Lower lobe of right lung (tissue), 2 donors: ENCODE results near the gene AATK. TPM values are rescaled to one million over a fixed set of nuclear protein-coding genes. Genes with fewer than 3 reads are reported as not detected.

Experiments
- ATAC-seq, 2 donors: fragments of 200-7000 bp; cut with Tn5 transposase; one replicate each; pipeline ENCODE4 v1.9.1; 2020 to 2022; ENCODE audit warnings: mild to moderate bottlenecking in 2 of 2, moderate library complexity in 2 of 2
- DNase-seq: peaks from one replicate; pipeline ENCODE4 v3.0.0-alpha.2; 2020
- H3K27ac ChIP-seq: fragments of 200-600 bp; one replicate; pipeline ENCODE4 v1.8.0; 2022
- H3K27me3 ChIP-seq: fragments of 200-600 bp; one replicate; pipeline ENCODE4 v1.8.0; 2022; ENCODE audit warnings: low read depth
- H3K36me3 ChIP-seq: fragments of 200-600 bp; one replicate; pipeline ENCODE4 v1.8.0; 2022; ENCODE audit warnings: mild to moderate bottlenecking
- H3K4me1 ChIP-seq: fragments of 200-600 bp; one replicate; pipeline ENCODE4 v1.8.0; 2022
- H3K4me3 ChIP-seq: fragments of 200-600 bp; one replicate; pipeline ENCODE4 v1.8.0; 2022; ENCODE audit warnings: mild to moderate bottlenecking
- H3K9me3 ChIP-seq: fragments of 200-600 bp; one replicate; pipeline ENCODE4 v1.8.0; 2022
- intact Hi-C: fragments of 100-400 bp; cut with DNase I; formaldehyde crosslinking; loops from one replicate; pipeline ENCODE4 v1.11.0; 2022
- total RNA-seq: library from RNA; stranded (reverse); fragmentation: NEBNext Ultra II Directional; extraction: Animal tissue kit (Norgen Biotek cat#: 25700); gene quantifications from one replicate; pipeline ENCODE4 v1.2.1, GENCODE V29; 2021
- TF ChIP-seq, protein P1 (sequence below): fragments of 200-600 bp; IDR thresholded peaks from one replicate; pipeline ENCODE4 v1.8.0; 2022; ENCODE audit warnings: antibody characterized with exemption, mild to moderate bottlenecking
- donor health status: DM: no; HTN: yes; CAD: no; lungs with severe emphysema.

AATK gene
- total RNA-seq, 1 donor from 2014 or later, result 64.0 TPM

GRCh38 chr17:81199482-81199830 is 33.4 kb upstream of the AATK start:
- peaks cover 20% of the 10 kb centered on the region for H3K4me1 ChIP-seq
- intact Hi-C loops, result no loop called here
- H3K36me3 ChIP-seq, result peaks cover 12% of the 10 kb centered on the region
- no peaks in the 10 kb centered on the region for H3K27me3 ChIP-seq
- H3K4me3 ChIP-seq, result no peak overlapping the region
- H3K9me3 ChIP-seq, result no peaks in the 10 kb centered on the region
- DNase-seq (no peak), ATAC-seq (no peak)
- H3K27ac ChIP-seq, result no peak overlapping the region
- TF ChIP-seq, protein P1, sequence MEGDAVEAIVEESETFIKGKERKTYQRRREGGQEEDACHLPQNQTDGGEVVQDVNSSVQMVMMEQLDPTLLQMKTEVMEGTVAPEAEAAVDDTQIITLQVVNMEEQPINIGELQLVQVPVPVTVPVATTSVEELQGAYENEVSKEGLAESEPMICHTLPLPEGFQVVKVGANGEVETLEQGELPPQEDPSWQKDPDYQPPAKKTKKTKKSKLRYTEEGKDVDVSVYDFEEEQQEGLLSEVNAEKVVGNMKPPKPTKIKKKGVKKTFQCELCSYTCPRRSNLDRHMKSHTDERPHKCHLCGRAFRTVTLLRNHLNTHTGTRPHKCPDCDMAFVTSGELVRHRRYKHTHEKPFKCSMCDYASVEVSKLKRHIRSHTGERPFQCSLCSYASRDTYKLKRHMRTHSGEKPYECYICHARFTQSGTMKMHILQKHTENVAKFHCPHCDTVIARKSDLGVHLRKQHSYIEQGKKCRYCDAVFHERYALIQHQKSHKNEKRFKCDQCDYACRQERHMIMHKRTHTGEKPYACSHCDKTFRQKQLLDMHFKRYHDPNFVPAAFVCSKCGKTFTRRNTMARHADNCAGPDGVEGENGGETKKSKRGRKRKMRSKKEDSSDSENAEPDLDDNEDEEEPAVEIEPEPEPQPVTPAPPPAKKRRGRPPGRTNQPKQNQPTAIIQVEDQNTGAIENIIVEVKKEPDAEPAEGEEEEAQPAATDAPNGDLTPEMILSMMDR, result no peak

- no peaks in the 10 kb centered on the region for H3K27me3 ChIP-seq
- H3K9me3 ChIP-seq, result no peaks in the 10 kb centered on the region
- DNase-seq, result no peak
- H3K4me1 ChIP-seq, result peaks cover 20% of the 10 kb centered on the region
- TF ChIP-seq, protein P1, result no peak
- H3K27ac ChIP-seq, result no peak overlapping the region
- intact Hi-C loops, result no loop called here
- H3K4me3 ChIP-seq, result no peak overlapping the region
- H3K36me3 ChIP-seq, result peaks cover 12% of the 10 kb centered on the region
- ATAC-seq, result no peak
These were observed 32.9 kb upstream of the AATK start for GRCh38 chr17:81198826-81199481.

GRCh38 chr17:81197831-81198490 is 31.9 kb upstream of the AATK start:
- ATAC-seq, result no peak
- no peaks in the 10 kb centered on the region for H3K27me3 ChIP-seq
- TF ChIP-seq, protein P1, result no peak
- H3K27ac ChIP-seq, result no peak overlapping the region
- peaks cover 20% of the 10 kb centered on the region for H3K4me1 ChIP-seq
- H3K9me3 ChIP-seq, result no peaks in the 10 kb centered on the region
- no peak for DNase-seq
- intact Hi-C loops, result no loop called here
- peak overlapping the region; percentile 20 for H3K4me3 ChIP-seq
- H3K36me3 ChIP-seq, result peaks cover 12% of the 10 kb centered on the region

DNA sequence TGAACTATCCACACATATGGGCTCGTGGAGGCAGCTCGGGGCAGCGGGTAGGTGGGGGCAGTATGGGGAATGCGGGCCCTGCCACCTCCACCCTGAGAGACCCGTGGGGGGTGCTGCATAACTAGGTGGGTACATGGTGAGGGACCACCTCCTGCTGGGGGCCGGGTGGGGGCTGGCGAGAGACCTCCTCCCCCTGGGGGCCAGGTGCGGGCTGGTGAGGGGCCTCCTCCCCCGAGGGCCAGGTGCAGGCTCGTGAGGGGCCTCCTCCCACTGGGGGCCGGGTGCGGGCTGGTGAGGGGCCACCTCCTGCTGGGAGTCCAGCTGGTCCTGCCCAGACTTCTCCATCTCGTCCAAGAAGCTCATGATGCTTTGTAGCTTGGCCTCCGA is 31.4 kb upstream of the AATK start:
- Histone ChIP-seq H3K36me3 (peaks cover 12% of the 10 kb centered on the region), H3K4me1 (peaks cover 20% of the 10 kb centered on the region), H3K4me3 (peak overlapping the region; percentile 20), H3K9me3 (no peaks in the 10 kb centered on the region), H3K27ac (no peak overlapping the region), H3K27me3 (no peaks in the 10 kb centered on the region)
- intact Hi-C loops, result no loop called here
- no peak for ATAC-seq
- TF ChIP-seq, protein P1, result no peak
- DNase-seq, result no peak

- Histone ChIP-seq H3K4me3 (peak overlapping the region; percentile 20), H3K4me1 (peaks cover 20% of the 10 kb centered on the region), H3K36me3 (peaks cover 12% of the 10 kb centered on the region), H3K27ac (no peak overlapping the region), H3K9me3 (no peaks in the 10 kb centered on the region), H3K27me3 (no peaks in the 10 kb centered on the region)
- DNase-seq (no peak), ATAC-seq (no peak)
- TF ChIP-seq, protein P1, result no peak
- intact Hi-C loops, result no loop called here
These were observed 30.7 kb upstream of the AATK start for GRCh38 chr17:81196505-81197408.
